Activated T-cell treated with anti-CD3 and anti-CD28 coated beads for 4 hours (primary cell): ENCODE results near the gene MED23.

Experiments
- DNase-seq: peaks from one replicate; pipeline ENCODE4 v3.0.0-alpha.2; 2020

The MED23 gene

GRCh38 chr6:131640576-131640975 is 12.5 kb upstream of the MED23 start:
- DNase-seq = no peak

GRCh38 chr6:131640100-131640499 is 12.1 kb upstream of the MED23 start:
- DNase-seq = no peak

- no peak for DNase-seq
Observed at GRCh38 chr6:131638013-131638412, 10.0 kb upstream of the MED23 start.

DNA sequence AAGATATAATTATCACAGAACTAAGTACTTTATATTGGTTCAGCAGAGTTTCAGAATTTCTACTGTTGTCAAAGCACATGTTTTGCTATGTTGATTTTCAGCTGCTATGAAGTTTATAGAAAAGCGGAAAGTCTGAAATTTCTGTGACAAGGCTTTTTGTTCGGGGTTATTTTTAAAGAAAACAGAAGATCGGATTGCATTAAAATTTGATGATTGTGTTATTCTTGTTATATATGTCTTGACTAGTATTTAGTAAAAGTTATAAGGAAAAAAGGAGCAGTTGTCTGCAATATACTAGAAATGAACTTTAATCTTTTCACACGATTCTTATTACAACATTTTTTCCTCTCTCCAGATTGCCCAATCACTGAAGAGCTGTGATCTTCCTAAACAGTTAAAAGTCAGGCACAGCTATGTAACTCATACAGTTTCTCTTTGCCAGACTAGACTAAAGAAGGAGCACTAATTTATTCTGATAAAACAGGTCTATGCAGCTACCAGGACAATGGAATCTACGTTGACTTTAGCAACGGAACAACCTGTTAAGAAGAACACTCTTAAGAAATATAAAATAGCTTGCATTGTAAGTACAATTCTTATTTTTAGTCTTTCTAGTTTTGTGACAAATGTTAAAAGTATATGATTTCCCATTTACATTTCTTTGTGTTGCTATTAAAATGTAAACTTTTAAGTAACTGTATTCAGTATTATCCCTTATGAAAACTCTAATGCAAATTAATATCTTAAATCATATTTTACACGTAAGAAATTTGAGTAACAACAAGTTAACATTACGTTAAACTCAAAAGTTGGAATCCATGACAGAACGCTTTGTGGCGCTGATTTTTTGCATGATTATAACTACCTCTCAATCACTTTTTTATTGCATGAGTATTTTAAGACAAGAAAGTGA is 9.1 kb upstream of the MED23 start, which contains the start of gene ENPP3:
ENPP3 (plus strand) TSS at position 423 of the 913 bp plus-strand sequence; CDS start at position 506, 83 bp downstream.
- no peak for DNase-seq

DNA sequence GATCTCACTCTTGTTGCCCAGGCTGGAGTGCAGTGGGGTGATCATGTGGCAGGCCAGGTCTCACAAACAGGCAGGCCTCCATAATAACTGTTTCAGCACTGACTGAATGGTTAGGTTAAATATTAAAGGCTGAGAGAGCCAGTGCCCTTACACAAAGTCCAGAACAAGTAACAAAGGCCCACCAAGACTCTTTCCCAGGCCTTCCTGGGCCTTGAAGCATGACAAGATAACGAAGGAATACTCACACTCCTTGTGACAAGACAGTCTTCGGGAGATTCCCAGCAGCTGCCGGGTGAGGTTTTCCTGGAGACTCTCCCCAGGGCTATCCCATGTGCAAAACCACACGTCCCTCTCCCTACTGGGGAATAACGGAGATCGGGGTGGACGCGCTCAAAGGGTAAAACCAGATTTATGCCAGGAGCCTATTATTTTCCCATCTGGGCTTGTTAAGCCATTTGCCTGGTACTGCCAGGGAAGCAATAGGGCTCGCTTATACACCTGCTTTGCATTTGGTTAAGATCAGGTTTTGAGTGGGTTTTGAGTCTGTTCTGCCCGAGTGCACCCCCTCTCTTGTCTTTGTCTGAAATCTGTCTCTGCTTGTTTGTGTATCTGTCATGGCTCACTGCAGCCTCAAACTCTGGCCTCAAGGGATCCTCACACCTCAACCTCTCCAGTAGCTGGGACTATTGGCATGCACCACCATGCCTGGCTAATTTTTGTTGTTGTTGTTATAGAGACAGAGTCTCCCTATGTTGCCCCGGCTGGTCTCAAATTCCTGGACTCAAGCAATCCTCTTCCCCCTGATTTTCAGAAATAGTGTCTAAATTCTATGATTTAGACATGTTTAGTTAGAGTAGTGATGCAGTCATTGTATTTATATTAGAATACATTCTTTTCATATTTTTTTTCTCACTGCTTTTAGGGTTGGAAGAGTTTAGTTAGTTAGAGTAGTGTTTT is 7.6 kb upstream of the MED23 start:
- no peak for DNase-seq

- DNase-seq = no peak
Observed at GRCh38 chr6:131631625-131632289, 3.7 kb upstream of the MED23 start.

GRCh38 chr6:131629651-131630050 is 1.6 kb upstream of the MED23 start:
- no peak for DNase-seq

- DNase-seq = no peak
Observed at GRCh38 chr6:131628726-131629125, 684 bp upstream of the MED23 start.

DNA sequence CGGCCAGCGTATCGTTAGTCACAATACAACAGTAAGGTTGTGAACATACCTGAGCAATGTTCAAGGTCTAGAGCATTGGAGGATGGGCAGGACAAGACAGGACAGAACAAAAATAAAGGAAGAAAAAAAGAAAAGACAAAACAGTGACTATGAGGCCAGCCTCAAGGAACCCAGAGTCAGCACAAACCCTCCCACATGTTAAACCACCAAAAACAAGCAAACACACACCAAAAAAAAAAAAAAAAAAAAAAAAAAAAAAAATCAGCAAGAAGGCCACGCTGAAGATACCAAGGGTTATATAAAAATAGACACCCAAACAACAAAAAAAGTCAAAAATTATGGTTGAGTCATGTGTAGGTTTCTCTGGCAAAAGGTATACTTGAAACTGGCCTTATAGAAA is 12.8 kb downstream of the MED23 start:
- no peak for DNase-seq

- no peak for DNase-seq
Observed at GRCh38 chr6:131613296-131613925, 14.6 kb downstream of the MED23 start.

DNA sequence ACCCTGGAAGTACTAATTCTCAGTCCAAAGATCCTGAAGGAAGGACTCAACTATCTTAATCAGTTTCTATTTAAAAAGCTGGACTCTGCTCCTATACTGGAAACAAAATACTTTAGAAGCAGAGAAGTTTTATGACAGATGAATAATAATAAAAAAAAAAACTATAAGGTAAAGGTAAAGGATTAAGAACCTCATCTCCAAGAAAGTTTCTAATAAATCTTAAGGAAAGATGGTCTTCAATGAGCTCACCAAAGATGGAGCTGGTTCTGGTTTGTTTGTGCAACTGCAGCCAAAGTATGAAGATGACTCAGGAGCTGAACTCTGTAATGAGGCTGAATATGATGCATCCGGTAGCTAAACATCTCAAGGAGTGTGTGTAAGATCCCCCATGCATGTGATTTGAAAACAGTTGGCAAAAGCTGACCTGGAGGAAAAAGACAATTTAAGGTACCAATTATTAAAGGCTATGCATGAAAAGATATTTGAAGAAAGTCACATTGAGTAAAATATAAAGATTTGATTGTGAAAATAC is 25.2 kb downstream of the MED23 start:
- no peak for DNase-seq

- no peak for DNase-seq
Observed at GRCh38 chr6:131600716-131601115, 27.3 kb downstream of the MED23 start.

- no peak for DNase-seq
Observed at GRCh38 chr6:131597446-131597845, 30.6 kb downstream of the MED23 start.

DNA sequence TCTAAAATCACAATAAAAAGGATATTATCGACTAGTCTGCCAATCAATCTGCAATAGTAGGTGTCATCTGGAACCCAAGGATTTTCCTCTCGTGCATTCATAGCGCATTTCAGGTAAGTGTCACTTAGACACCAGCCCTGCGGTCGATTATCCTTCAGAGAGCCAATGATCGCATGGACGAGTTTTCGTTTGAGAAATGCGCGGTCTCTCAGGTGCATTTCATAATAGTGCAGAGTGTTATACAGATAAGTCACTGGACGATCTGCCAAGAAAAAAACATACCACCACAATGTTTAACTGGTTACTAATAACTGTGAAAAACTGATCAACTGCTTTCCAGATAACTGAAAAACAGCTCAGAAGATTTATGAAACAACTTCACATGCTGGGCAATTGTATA is 34.0 kb downstream of the MED23 start:
- DNase-seq = no peak

DNA sequence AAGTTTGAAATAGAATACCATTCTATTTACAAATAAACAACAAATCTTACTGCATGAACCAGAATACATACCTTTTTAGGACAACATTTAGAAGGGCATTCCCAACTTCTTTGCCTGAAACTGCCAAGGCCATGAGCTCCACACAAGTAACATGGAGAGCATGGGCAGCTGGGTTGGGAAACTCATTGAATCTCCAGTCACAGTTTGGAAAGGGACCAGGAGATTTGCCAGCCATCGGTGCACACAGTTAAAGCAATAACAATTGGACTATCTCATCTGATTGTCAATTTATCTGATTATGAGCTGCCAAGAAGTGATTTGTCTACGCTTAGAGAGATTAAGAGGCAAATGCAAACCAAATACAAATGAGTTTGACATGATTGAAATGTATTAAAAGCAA is 35.1 kb downstream of the MED23 start:
- DNase-seq = no peak

- DNase-seq = no peak
Observed at GRCh38 chr6:131588643-131589042, 39.4 kb downstream of the MED23 start.

DNA sequence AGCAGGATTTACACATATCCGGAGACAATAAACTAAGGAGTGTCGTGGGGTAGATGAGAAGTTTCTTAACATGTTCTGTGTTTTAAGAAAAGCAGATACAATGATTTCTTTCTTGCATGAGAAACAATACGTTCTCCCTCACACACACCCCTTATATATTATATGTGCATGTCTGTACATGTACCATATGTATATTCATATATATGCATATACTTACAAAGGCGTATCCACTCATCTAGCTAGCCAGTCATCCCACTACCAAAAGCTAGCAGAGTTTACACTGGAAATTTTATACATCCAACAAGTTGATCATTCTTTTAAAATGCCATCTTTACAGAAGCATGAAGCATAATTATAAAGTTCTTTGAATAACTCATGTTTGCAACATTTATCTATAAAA is 40.1 kb downstream of the MED23 start:
- DNase-seq = no peak

DNA sequence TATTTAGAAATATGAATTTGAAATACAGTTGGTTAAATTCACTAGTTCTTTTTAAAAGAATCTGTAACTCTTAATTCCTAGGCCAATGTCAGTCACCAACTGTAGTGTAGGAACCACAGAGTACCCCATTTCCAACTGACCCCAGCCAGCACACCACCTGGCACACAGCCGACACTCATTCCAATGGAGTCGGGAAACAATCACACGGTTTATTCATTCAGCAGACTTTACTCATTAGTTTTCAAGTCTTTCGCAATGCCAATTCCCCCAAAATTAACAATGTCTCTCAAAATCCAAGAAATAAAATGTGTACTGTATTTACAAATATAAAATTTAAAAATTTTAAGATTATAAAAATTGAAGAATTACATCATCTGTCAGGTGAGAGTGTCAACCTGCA is 41.5 kb downstream of the MED23 start:
- DNase-seq = no peak

- DNase-seq = no peak
Observed at GRCh38 chr6:131581523-131581922, 46.5 kb downstream of the MED23 start.

DNA sequence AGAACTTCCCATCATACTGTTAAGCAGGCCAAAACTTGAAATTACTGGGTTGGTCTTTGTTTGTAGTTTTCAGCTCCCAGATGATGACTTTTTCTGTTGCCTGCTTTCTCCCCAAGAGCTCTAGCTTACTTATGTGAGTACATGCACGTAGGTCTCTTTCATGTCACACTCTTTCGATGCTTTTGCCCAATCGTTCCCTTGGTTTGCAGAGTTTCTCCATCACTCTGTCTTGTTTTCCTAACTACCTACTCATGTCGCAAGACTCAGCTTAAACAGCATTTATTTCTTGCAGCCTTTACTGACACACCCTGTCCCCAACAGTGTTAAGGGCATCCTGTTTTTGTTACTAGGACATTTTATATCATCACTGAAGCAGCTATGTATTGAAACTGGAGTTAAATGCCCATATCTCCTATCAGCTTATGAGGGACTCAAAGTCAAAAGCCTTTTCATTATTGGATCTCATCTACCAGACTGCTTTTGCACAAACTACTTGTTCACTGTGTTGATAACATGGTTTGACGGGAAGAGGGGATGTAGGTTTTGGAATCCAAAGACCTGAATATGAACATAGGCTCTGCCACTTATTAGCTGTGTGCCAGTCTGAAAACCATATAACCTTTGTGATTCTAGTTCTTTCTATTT is 52.1 kb downstream of the MED23 start:
- no peak for DNase-seq

- no peak for DNase-seq
Observed at GRCh38 chr6:131574686-131575085, 53.4 kb downstream of the MED23 start.

DNA sequence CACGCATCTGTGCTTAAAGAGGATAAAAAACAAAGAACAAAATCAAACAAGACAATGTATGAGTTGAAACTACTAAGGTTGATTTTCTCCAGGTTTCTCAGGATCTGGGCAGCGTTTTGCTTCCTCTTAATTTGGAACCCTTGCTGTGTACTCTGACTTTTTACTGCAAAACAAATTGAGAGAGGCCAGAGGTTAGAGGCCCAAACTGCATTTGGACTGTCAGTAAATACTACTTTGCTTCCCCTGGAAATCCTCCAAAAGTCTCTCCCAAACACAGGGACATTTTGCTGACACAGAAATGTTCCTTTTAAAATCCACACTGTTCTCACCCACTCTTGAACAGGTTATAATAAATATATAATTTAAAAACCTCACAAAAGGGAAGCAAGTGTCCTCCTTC is 53.9 kb downstream of the MED23 start:
- DNase-seq = no peak
